GM19438 (cell line): ENCODE data around the gene SOBP.

Experiments used
- ATAC-seq: cut with Tn5 transposase; IDR thresholded peaks from one replicate; pipeline ENCODE4 v1.9.1; 2021; ENCODE audit warnings: low read depth; ENCODE audit not compliant: unreplicated experiment

SOBP gene

DNA sequence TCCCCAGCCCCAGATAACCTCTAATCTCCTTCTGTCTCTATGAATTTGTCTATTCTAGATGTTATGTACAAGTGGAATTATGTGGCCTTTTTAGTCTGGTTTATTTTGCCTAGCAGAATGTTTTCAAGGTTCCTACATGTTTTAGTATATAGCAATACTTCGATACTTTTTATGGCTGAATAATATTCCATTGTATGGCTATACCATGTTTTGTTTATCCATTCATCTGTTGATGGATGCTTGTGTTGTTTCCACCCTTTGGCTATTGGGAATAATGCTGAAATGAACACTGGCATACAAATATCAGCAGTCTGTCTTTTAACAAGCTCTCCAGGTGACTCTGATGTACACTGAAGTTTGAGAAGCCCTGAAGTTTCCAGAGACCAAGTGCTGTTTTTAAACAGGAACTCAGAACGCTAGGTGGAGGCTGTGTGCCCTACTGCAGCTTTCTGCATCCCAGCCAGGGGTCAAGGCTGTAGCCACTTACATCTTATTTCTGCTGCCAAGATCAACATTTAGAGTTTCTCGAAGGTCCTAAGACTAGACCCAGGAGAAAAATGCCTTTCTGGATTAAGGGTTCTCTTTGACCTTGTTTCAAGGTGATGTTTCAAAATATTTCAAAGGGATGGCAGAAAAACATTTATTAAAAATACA, 123.0 kb downstream of the SOBP start:
- ATAC-seq, result no peak

DNA sequence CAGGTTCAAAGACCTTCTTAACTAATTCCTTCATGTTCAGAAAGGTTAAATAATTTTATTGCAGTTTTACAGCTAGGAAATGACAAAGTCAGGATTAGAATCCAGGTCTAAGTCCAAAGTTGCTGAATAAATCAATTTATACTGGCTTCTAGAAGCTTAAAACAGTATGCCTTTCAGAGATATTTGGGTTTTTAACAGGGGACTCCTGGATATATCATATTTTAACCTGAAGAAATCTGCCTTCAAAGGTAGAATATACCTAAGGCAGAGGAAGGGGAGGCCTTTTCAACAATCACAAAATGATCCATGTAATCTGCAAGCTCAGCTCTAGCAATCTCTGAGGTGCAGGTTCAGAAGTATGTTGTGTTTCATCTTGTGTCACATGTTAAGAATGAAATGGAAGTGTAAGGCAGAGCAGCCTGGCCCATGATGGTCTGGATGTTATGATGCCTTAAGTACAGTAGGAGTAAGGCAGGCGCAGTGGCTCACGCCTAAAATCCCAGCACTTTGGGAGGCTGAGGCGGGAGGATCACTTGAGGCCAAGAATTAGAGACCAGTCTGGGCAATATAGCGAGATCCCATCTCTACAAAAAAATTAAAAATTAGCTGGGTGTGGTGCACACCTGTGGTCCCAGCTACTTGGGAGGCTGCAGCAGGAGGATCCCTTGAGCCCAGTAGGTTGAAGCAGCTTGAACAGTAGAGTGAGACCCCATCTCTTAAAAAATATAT, 123.9 kb downstream of the SOBP start:
- no peak for ATAC-seq

DNA sequence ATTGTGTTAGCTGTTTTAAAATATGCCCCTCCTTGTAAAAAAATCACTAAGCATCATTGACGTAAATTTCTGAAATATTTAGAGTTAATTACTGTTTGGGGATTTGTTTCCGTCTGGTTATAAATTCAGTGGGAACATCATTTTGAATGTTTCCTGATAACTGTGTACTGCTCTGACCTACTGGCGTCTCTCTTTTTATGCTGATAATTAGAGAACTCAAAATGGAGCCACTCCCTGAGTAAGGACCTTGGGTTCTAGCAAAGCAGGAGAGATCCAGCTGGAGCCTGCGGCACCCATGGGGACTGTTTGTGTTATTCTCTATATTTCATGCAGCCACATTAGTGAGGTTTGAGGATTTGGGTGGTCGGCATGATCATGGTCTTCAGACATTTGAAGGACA, 124.9 kb downstream of the SOBP start:
- no peak for ATAC-seq

DNA sequence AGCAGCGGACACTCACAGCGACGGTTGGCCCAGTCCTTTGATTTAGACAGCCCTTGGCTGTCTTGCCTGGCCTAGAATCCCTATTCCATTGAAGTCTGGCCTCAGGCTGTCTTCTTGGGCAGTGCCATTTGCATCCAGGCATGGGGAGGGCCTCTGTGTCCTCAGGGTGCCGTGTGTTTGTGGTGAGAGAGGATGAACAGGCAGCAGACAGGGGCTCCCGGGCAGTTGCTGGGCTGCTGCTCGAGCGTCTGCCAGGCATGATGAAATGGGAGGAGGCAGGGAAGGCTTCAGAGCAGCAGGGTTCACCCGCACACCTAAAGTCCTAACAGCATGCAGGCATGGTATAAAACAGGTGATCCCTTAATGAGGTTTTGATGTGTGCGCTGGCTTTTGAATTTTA, 126.9 kb downstream of the SOBP start:
- ATAC-seq, result no peak

DNA sequence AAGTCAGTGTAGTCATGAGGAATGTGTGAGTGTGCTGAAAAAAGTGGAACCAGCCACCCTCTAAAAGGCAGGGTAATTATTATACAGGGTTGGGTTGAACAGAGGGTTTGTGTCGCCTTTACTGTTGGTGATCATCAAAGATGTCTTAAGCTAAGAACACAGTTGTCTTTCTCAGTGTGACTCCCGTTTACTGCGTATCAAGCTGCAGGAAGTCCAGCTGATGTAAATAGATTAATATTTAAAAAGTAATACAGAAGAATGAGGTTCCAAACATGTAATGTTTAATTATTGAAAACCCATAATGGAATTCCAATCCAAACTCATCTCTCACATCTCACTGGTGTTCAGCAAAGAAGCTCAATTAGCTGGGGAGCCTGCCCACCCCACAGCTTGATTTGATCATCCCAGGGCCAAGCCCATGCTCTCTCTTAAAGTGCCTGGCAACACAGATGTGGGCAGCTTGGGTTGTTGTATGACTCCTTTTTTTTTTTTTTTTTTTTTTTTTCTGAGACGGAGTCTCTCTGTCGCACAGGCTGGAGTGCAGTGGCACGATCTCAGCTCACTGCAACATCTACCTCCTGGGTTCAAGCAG, 127.5 kb downstream of the SOBP start:
- ATAC-seq, result no peak

DNA sequence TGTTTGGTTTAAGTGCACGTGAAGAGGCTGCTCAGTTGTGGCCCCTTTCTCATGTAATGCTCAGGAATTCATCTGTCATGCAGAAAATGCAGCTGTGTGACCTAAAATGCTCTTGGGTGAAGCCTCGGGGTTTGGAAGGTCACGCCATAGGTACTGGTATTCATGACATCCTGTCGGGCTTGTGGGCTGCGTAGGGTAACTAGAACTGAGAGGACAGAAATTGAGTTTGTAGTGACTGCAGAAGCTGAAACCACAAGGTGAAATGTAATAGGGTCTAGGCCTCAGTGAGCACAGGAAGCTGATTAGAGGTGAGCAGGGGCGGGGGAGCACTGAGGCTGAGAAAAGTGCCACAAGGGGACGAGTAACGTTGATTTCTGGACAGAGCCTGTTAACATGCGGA, 128.8 kb downstream of the SOBP start:
- peak; percentile 97 for ATAC-seq

- ATAC-seq, result no peak
These were observed 130.8 kb downstream of the SOBP start for GRCh38 chr6:107620732-107621131.

GRCh38 chr6:107621229-107621937, 131.5 kb downstream of the SOBP start:
- ATAC-seq, result no peak

- no peak for ATAC-seq
These were observed 132.4 kb downstream of the SOBP start for GRCh38 chr6:107622269-107622668.

DNA sequence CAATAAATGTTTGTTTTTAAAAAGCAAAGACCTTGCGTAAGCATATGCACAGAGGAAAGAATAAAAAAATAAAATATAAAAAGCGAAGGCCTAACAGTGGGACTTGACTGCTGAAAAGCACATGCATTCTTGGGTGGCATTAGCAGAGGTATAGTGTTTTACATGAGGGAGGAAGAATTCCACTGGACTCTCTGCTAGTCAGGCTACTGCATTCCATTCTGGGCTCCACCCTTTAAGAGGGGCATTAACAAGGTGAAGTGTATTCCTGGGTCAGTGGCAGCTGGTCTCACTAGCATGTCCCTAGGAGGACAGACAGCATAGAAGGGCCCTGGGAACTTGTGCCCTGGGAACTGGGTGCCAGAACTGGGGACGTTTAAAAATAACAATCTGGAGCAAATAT, 134.1 kb downstream of the SOBP start:
- no peak for ATAC-seq

- ATAC-seq, result no peak
These were observed 134.6 kb downstream of the SOBP start for GRCh38 chr6:107624541-107624940.

DNA sequence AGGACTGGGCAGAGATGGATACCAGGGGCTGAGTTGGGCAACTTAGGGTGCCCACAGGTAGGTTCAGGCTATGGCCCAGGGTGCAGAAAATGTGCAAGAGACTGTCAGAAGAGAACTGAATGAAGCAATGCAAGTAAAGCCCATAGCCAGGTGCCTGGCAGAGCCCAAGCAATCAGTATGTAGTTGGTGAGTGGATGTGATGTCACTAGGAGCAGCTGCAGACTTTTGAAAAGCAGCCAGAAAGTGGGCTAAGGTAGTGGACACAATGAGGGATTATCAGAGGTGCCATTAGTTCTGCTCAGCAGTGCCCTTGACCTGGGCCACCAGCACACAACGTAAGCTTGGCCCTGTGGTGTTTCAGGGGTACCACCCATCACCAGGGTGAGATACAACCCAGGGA, 135.3 kb downstream of the SOBP start:
- no peak for ATAC-seq

- no peak for ATAC-seq
These were observed 136.7 kb downstream of the SOBP start for GRCh38 chr6:107626645-107627044.

- ATAC-seq, result no peak
These were observed 138.1 kb downstream of the SOBP start for GRCh38 chr6:107627969-107628368.

DNA sequence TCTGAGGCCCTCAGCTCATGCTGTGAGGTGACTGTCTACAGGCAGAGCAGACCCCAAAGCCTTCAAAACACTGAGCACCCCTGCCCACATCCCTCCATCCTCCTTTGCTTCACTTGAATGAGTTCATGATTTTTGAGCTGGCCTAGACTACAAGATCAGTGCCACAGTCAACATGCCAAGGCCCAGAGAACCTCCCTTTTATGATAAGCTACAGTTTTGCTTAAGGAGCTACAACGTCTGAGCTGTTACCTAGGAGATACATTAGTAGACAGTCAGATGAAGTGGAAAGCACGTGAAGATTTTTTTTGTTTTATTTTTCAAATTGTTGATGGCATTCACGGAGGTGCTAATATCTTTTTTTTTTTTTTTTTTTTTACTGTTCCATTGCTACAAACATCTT, 139.0 kb downstream of the SOBP start:
- ATAC-seq, result no peak

GRCh38 chr6:107629548-107630129, 139.7 kb downstream of the SOBP start:
- no peak for ATAC-seq

DNA sequence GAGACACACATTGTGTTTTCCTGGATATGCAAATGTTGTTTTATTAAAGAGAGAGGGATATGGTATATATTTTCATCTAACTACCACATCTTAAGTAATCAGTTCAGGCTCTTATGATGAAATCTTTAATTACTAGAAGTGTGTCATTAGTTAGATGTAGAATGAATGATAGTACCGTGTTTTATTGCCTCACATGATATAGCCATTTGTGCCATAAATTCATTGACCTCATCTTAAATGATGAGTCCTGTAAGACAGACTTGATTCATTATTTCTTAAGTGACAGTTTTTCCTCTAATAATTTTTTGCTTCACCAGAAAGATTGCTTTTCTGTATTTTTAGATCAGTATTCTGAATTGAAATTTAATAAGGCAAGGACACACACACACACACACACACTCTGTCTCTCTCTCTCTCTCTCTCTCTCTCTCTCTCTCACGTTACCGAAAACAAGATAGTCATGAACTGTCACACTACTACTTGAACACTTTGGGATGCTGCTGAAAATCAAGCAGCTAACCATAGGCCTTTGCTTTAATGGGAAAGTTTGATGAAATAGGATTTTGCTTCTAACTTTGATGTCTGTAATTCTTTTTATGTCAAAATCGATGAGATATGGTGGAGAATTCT, 140.5 kb downstream of the SOBP start:
- ATAC-seq, result no peak

- no peak for ATAC-seq
These were observed 142.6 kb downstream of the SOBP start for GRCh38 chr6:107632381-107633136.

DNA sequence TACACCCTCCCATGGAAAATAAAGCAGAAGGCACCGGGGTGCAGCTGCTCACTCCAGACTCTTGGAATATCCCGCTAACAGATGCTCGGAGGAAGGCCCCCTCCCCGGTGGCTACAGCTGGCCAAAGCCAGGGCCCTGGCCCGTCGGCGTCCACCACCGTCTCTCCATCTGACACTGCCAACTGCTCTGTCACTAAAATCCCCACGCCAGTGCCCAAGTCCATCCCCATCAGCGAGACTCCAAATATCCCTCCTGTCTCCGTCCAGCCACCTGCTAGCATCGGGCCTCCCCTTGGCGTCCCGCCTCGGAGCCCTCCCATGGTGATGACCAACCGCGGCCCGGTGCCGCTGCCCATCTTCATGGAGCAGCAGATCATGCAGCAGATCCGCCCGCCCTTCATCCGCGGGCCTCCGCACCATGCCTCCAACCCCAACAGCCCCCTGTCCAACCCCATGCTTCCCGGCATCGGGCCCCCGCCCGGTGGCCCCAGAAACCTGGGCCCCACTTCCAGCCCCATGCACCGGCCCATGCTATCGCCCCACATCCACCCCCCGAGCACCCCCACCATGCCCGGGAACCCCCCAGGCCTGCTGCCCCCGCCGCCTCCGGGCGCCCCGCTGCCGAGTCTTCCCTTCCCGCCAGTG, 143.9 kb downstream of the SOBP start:
- no peak for ATAC-seq
